Naive thymus-derived CD8-positive, alpha-beta T cell (primary cell): Measurements from ENCODE around the gene NECTIN2. TPM values are rescaled to one million over a fixed set of nuclear protein-coding genes. Genes with fewer than 3 reads are reported as not detected.
"Not testable (repeated sequence)": the region's sequence is repeated elsewhere in the genome, so short reads cannot be mapped to it uniquely, and the experiment has no call there.

ENCODE experiments used
- ATAC-seq, 2 donors: fragments of 150-1000 bp; cut with Tn5 transposase in 1 of 2; sonication (Bioruptor Pico), chemical (Tn5 transposase) in 1 of 2; 1 replicate in 1 of 2; 2 replicates in 1 of 2; pipeline ENCODE4 v1.10.0; 2021; ENCODE audit warnings: mild to moderate bottlenecking in 2 of 2, moderate library complexity in 2 of 2
- POLR2A ChIA-PET: fragments of 350-600 bp; sonication (Branson Sonifier 250); formaldehyde crosslinking; loops from one replicate; lab custom pipeline; 2021; ENCODE audit warnings: antibody characterized with exemption; lab: Charles Lee
- DNase-seq, 10 donors: peaks; one replicate each; pipeline versions ENCODE4 v3.0.0 to v3.0.0-alpha.2; 2020 to 2022
- H3K27ac Mint-ChIP-seq, 10 donors: one replicate each; pipeline ENCODE4 v1.8.0; 2020 to 2022; ENCODE audit warnings: mild to moderate bottlenecking in 10 of 10, mixed read lengths in 10 of 10, moderate library complexity in 4 of 10, inconsistent platforms in 1 of 10
- H3K27me3 Mint-ChIP-seq, 5 donors: one replicate each; pipeline ENCODE4 v1.8.0; 2021 to 2022; ENCODE audit warnings: mixed read lengths in 5 of 5
- H3K36me3 Mint-ChIP-seq, 3 donors: one replicate each; pipeline ENCODE4 v1.8.0; 2020 to 2022; ENCODE audit warnings: mixed read lengths in 3 of 3, mild to moderate bottlenecking in 2 of 3, inconsistent platforms in 1 of 3
- H3K4me1 Mint-ChIP-seq, 4 donors: one replicate each; pipeline ENCODE4 v1.8.0; 2021 to 2022; ENCODE audit warnings: mixed read lengths in 4 of 4
- H3K4me3 Mint-ChIP-seq, 10 donors: one replicate each; pipeline ENCODE4 v1.8.0; 2020 to 2022; ENCODE audit warnings: mild to moderate bottlenecking in 10 of 10, mixed read lengths in 10 of 10, moderate library complexity in 6 of 10, inconsistent platforms in 1 of 10
- H3K9me3 Mint-ChIP-seq, 9 donors: one replicate each; pipeline ENCODE4 v1.8.0; 2020 to 2022; ENCODE audit warnings: mixed read lengths in 9 of 9, mild to moderate bottlenecking in 3 of 9, inconsistent platforms in 1 of 9, moderate library complexity in 1 of 9
- polyA plus RNA-seq, 3 donors: library from polyadenylated mRNA; unstranded; fragments of 300-500 nt; fragmentation: Illumina TruSeq; gene quantifications; one replicate each; pipeline ENCODE4 v1.2.3, GENCODE V29; 2021
- total RNA-seq, 8 experiments: library from RNA in 2 of 8; stranded (reverse) in 2 of 8; gene quantifications; one replicate each; pipeline ENCODE4 v1.2.3 and lab custom pipeline; 2021 to 2026

The NECTIN2 gene
- total and polyA plus RNA-seq, 5 experiments from 2014 or later, result 0.42 to 0.93 (median 0.47) TPM; not detected in 2

DNA sequence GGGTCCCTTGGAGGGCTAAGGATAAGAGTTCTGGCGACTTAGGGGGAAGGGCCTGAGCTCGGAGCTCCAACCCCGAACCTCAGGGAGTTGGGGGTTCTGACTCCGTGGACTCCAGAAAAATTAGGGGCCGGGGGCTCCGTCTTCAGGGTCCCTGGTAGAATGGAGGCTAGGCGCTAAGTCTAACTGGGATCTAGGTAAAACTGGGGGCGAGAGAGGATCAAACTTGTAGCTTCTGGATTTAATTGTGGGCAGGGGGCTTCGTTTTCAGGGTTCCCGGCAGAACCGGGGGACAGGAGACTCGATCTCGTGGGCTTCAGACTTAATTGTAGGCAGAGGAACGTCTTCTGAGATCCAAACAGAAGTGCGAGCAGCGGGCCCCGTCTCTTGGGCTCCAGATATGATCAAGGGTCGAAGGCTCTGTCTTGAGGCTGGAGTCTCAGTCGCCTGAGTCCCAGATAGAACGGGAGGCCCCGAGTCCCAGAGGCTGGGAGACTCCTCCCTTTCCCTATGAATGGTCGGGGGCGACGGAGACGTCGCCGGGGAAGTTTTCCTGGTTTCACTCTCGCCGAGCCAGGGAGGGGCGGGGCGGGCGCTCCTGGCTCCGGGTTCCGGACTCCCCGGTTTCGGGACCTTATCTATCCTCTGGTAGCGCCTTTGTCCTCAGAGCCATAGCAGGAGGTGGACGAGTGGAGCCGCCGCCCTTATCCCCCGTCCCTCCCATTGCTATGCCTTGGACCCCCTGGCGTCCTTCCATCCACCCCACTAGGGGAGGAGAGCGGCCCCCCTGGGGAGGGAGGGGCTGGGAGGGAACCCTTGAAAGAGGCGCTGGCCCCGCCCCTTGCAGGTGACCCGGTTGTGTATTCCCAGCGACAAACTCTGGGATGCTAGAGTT lies 1.3 kb downstream of the NECTIN2 start:
- H3K27me3 Mint-ChIP-seq, result peaks cover 8 to 15% (median 12%) of the 10 kb centered on the region in 5 donors
- ATAC-seq (no peak), DNase-seq (peak in 1 of 10 donors; percentile 14)
- H3K36me3 Mint-ChIP-seq, result no peaks in the 10 kb centered on the region
- POLR2A ChIA-PET, result interaction anchor here (0.6 kb wide), 1 partner anchor 77 kb away, joined by 3 read pairs; no protein-coding TSS in a partner anchor
- H3K4me1 Mint-ChIP-seq, result peaks cover 20 to 41% (median 27%) of the 10 kb centered on the region in 4 donors
- peak overlapping the region; percentile 73 to 91 (median 86) for H3K4me3 Mint-ChIP-seq
- H3K9me3 Mint-ChIP-seq, result peaks cover 0 to 2% (median 0%) of the 10 kb centered on the region in 9 donors
- peak overlapping the region in 9 of 10 donors; percentile 32 to 89 (median 80) for H3K27ac Mint-ChIP-seq

DNA sequence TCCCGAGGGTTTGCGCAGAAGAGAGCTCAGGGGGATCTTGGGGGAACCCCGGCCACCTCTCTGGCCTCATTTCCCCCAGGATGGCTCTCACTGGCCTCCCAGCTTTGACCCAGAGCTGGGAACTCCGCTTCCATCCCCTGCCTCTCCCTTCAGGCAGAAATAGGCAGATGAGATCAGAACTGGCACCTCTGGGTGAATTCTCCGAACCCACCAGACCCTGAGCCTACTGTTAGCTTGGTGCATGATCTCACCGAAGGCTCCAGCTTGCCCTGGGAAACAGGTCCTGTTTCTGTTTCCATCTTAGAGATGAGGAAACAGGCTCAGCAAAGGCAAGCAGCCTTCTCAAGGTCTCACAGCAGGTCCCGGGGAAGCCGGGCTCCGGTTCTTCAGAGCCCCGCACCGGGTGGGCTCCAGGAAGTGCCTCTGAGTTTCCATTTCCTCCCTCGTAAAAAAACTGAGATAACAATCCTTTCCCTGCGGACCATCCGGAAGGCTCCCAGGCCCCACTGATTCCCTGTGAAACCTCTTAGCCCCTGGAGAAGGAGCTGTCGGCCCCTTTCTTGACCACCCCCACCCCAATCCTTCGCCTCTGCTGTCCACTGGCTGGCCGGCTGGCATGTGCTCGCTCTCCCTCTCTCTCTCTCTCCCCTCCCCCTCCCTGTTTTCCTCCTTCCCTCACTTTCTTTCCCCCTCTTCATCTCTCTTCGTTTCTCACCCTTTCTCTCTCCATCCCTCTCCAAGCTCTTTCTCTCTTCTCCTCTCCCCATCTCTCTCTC lies 2.1 kb downstream of the NECTIN2 start:
- no peaks in the 10 kb centered on the region for H3K36me3 Mint-ChIP-seq
- POLR2A ChIA-PET, result no interaction called here
- H3K27ac Mint-ChIP-seq, result peak overlapping the region in 1 of 10 donors; percentile 83
- peaks cover 20 to 41% (median 27%) of the 10 kb centered on the region in 4 donors for H3K4me1 Mint-ChIP-seq
- H3K27me3 Mint-ChIP-seq, result peaks cover 8 to 15% (median 12%) of the 10 kb centered on the region in 5 donors
- ATAC-seq (no peak), DNase-seq (peak in 1 of 10 donors; percentile 11)
- peak overlapping the region; percentile 36 to 86 (median 60) for H3K4me3 Mint-ChIP-seq
- peaks cover 0 to 2% (median 0%) of the 10 kb centered on the region in 9 donors for H3K9me3 Mint-ChIP-seq

DNA sequence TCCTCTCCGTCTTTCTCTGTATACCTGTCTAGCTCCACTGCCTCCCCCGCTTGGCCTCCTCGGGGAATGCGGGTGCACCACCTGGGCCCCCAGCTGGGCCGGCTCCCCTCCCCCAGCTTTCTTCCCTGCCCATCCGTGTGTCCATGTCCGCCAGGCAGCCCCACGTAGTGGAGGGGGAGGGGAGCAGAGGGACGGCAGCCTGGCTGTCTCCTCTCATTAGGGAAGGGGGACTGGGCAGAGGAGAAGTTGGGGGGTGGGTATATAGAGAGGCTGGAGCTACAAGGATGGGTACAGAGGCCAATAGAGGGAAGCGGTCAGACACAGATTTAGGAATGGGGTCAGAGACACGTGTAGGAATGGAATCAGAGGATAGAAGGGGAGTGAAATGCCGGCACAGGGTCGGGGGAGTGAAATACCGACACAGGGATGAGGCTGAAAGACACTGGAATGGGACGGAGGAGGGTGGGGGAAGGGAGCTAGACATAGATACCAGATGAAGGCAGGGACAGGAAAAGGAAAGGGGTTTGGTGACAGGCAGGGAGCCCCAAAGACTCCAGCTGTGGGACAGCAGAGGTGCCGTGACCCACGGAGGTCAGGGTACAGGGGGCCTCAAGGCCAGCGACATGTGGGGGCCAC lies 2.8 kb downstream of the NECTIN2 start:
- H3K36me3 Mint-ChIP-seq, result no peaks in the 10 kb centered on the region
- peaks cover 20 to 41% (median 27%) of the 10 kb centered on the region in 4 donors for H3K4me1 Mint-ChIP-seq
- H3K4me3 Mint-ChIP-seq, result peak overlapping the region in 6 of 10 donors; percentile 21 to 68 (median 34)
- no peak for DNase-seq
- ATAC-seq, result no peak
- H3K27me3 Mint-ChIP-seq, result peaks cover 8 to 16% (median 12%) of the 10 kb centered on the region in 5 donors
- H3K9me3 Mint-ChIP-seq, result peaks cover 0 to 2% (median 0%) of the 10 kb centered on the region in 9 donors
- POLR2A ChIA-PET, result no interaction called here
- H3K27ac Mint-ChIP-seq, result peak overlapping the region in 2 of 10 donors; percentile 11 to 24

DNA sequence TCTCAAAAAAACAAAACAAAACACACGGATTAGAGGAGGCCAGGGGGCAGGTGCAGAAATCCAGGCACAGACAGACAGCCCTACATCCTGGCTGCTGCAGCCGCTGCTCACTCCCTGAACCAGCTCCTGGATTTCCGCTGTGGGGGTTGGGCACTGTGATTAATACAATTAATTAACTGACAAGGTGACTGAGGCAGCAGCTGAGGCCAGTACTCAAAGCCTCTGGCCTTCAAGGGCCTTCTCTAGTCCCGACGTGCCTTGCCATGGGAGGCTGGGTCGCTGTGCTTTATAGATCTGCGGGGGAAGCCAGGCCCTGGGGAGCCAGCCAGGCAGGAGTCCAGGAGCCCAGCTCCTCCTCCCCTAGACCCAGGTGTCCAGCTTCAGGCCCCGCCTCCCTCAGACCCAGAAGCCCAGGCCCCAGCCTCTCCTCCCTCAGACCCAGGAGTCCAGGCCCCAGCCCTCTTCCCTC lies 4.6 kb downstream of the NECTIN2 start:
- POLR2A ChIA-PET, result no interaction called here
- H3K27me3 Mint-ChIP-seq, result peaks cover under 1 to 11% (median 4%) of the 10 kb centered on the region in 5 donors
- no peak for ATAC-seq
- H3K9me3 Mint-ChIP-seq, result no peaks in the 10 kb centered on the region
- no peak for DNase-seq
- H3K27ac Mint-ChIP-seq, result peak overlapping the region in 1 of 10 donors; percentile 24
- peaks cover 12 to 28% (median 17%) of the 10 kb centered on the region in 4 donors for H3K4me1 Mint-ChIP-seq
- H3K4me3 Mint-ChIP-seq, result no peak overlapping the region
- no peaks in the 10 kb centered on the region for H3K36me3 Mint-ChIP-seq

DNA sequence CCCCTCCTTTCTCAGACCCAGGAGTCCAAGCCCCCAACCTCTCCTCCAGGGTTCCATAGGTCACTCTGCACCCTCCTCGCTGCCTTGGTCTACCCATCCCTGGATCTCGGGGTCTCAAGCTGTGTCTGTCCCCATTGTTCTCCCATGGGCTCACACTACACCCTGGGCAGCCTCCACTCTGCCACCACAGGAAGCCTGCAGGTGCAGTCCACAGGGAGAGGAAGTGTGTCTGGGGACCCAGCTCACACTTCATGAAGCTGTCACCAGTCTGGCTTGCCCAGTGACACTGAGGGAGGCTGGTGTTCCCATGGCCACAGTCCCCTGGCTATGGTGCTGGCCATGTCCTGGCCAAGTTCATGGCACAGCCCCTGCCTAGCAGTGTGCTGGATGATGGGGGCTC lies 5.3 kb downstream of the NECTIN2 start:
- H3K27me3 Mint-ChIP-seq, result peaks cover 0 to 11% (median 3%) of the 10 kb centered on the region in 5 donors
- H3K9me3 Mint-ChIP-seq, result no peaks in the 10 kb centered on the region
- peaks cover 12 to 26% (median 15%) of the 10 kb centered on the region in 4 donors for H3K4me1 Mint-ChIP-seq
- H3K27ac Mint-ChIP-seq, result peak overlapping the region in 1 of 10 donors; percentile 17
- POLR2A ChIA-PET, result no interaction called here
- no peaks in the 10 kb centered on the region for H3K36me3 Mint-ChIP-seq
- DNase-seq (no peak), ATAC-seq (no peak)
- H3K4me3 Mint-ChIP-seq, result no peak overlapping the region

DNA sequence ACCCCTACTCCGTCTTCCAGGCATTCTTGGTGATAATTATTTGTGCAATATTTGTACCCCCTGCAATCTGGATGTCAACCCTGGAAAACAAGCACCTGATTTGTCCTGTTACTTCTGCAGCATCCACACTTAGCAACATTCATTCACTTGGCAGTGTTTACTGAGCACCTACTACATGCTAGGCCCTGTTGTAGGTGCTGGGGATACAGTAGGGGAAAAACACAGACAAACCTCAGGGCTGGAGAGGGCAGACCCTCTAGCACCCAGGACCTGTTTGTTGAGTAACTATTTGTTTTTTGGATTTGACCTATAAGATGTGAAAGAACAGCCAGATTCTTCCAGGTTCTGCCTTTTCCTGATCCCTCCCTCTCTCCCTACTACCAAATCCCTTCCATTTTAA lies 9.5 kb downstream of the NECTIN2 start:
- no peaks in the 10 kb centered on the region for H3K36me3 Mint-ChIP-seq
- no peak for DNase-seq
- H3K9me3 Mint-ChIP-seq, result no peaks in the 10 kb centered on the region
- peaks cover 0 to 5% (median under 1%) of the 10 kb centered on the region in 4 donors for H3K4me1 Mint-ChIP-seq
- POLR2A ChIA-PET, result no interaction called here
- no peak overlapping the region for H3K27ac Mint-ChIP-seq
- peaks cover 0 to 8% (median 0%) of the 10 kb centered on the region in 5 donors for H3K27me3 Mint-ChIP-seq
- H3K4me3 Mint-ChIP-seq, result no peak overlapping the region
- no peak for ATAC-seq

DNA sequence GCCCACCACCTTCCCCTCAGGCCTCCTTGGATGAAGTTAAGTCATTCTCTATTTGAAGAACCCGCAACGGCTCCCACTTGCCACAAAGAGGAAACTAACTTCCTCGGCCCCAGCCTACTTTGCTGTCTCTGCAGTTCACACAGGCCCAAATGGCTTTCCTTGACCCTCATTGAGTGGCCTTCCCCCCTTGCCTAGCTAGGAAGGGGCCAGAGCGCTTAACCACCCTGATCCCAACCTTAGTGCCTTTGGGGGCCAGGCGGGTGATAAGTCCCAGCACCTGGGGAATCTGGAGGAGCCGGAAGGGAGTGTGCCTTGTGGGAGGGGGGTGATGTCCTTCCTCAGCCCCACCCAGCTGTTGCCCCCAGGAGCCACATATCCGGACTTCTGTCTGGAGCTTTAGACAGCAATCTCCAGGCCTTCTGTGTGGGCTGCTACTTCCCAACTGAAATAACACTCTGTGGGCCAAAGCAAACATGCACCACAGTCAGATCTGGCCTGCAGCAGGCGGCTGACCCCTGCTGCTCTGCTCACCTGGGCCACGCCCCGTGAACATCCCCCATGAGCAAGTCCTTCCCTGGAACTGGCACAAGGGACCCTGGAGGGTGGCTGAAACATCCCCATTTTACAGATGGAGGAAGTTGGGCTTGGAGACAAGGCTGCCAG lies 10.5 kb downstream of the NECTIN2 start:
- POLR2A ChIA-PET, result no interaction called here
- Mint-ChIP-seq H3K27ac (peak overlapping the region in 1 of 10 donors; percentile 81), H3K4me1 (peaks cover 0 to 2% (median under 1%) of the 10 kb centered on the region in 4 donors)

DNA sequence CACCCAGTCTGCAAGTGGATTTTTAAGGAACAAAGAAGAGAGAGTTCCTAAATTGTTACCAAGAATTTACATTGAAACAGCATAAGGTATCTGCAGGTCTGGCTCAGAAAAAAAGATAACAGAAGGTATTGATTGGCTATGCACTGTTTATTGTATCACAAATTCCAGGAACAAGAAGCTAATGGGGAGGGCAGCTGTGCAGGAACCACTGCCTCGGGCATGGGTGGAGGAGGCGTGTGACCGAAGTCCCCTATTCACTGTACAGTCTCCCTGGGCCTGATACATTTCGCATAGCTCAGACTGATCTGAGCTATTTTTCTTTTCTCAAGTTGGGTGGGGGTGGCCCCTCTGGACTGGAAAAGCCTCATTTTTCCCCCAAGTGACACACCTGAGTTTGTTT lies 11.7 kb downstream of the NECTIN2 start:
- POLR2A ChIA-PET, result interaction anchor here (0.6 kb wide), 1 partner anchor 16 kb away, joined by 3 read pairs; no protein-coding TSS in a partner anchor
- Mint-ChIP-seq H3K36me3 (no peaks in the 10 kb centered on the region), H3K4me1 (peaks cover 0 to 2% (median 0%) of the 10 kb centered on the region in 4 donors), H3K4me3 (no peak overlapping the region), H3K9me3 (no peaks in the 10 kb centered on the region), H3K27ac (no peak overlapping the region), H3K27me3 (peaks cover 0 to 8% (median 0%) of the 10 kb centered on the region in 5 donors)
- ATAC-seq (no peak), DNase-seq (no peak)

More for the DNA sequence above, 10.5 kb downstream of the NECTIN2 start:
- Mint-ChIP-seq H3K9me3 (no peaks in the 10 kb centered on the region), H3K27me3 (peaks cover 0 to 8% (median 0%) of the 10 kb centered on the region in 5 donors), H3K4me3 (no peak overlapping the region), H3K36me3 (no peaks in the 10 kb centered on the region)
- ATAC-seq (no peak), DNase-seq (no peak)

DNA sequence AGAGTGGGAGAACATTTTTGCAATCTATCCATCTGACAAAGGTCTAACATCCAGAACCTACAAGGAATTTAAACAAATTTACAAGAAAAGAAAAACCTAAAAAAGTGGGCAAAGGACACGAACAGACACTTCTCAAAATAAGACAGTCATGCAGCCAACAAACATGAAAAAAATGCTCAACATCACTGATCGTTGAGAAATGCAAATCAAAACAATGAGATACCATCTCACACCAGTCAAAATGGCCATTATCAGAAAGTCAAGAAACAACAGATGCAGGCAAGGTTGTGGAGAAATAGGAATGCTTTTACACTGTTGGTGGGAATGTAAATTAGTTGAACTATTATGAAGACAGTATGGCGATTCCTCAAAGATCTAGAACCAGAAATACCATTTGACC lies 15.5 kb downstream of the NECTIN2 start:
- POLR2A ChIA-PET, H3K27me3 Mint-ChIP-seq, H3K27ac Mint-ChIP-seq, ATAC-seq, H3K4me1 Mint-ChIP-seq, DNase-seq, H3K9me3 Mint-ChIP-seq, H3K4me3 Mint-ChIP-seq, H3K36me3 Mint-ChIP-seq: not testable (repeated sequence)

DNA sequence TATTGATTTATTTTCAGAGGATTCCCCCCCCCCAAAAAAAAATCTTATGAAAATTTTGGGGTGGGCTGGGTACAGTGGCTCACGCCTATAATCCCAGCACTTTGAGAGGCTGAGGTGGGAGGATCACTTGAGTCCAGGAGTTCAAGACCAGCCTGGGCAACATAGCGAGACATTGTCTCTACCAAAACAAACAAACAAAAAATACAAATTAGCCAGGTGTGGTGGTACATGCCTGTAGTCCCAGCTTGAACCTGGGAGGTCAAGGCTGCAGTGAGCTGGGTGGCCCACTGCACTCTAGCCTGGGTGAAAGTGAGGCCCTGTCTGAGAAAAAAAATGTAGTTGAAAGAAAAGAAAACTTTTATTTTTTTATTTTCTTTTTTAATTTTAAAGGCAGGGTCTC lies 17.9 kb downstream of the NECTIN2 start:
- H3K27me3 Mint-ChIP-seq, result peaks cover 0 to 6% (median 1%) of the 10 kb centered on the region in 5 donors
- ATAC-seq (no peak), DNase-seq (no peak)
- no peaks in the 10 kb centered on the region for H3K9me3 Mint-ChIP-seq
- no peak overlapping the region for H3K27ac Mint-ChIP-seq
- POLR2A ChIA-PET, result interaction anchor here (0.7 kb wide), 1 partner anchor 330 kb away, joined by 3 read pairs; no protein-coding TSS in a partner anchor
- H3K4me1 Mint-ChIP-seq, result no peaks in the 10 kb centered on the region
- no peak overlapping the region for H3K4me3 Mint-ChIP-seq
- no peaks in the 10 kb centered on the region for H3K36me3 Mint-ChIP-seq

DNA sequence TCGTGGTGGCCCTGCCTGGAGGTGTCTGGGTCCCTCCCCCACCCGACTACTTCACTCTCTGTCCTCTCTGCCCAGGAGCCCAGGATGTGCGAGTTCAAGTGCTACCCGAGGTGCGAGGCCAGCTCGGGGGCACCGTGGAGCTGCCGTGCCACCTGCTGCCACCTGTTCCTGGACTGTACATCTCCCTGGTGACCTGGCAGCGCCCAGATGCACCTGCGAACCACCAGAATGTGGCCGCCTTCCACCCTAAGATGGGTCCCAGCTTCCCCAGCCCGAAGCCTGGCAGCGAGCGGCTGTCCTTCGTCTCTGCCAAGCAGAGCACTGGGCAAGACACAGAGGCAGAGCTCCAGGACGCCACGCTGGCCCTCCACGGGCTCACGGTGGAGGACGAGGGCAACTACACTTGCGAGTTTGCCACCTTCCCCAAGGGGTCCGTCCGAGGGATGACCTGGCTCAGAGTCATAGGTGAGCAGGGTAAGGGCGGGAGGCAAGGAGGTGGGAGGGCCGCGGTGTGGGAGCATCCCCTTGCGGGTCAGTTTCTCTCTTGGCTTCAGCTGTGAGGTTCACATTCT lies 19.2 kb downstream of the NECTIN2 start:
- no peak for ATAC-seq

More for the DNA sequence above, 19.2 kb downstream of the NECTIN2 start:
- H3K36me3 Mint-ChIP-seq, result no peaks in the 10 kb centered on the region
- peaks cover 0 to 3% (median 0%) of the 10 kb centered on the region in 5 donors for H3K27me3 Mint-ChIP-seq
- DNase-seq, result no peak
- POLR2A ChIA-PET, result no interaction called here
- H3K27ac Mint-ChIP-seq, result peak overlapping the region in 1 of 10 donors; percentile 41
- peaks cover 0 to 5% (median 0%) of the 10 kb centered on the region in 4 donors for H3K4me1 Mint-ChIP-seq
- no peak overlapping the region for H3K4me3 Mint-ChIP-seq
- H3K9me3 Mint-ChIP-seq, result no peaks in the 10 kb centered on the region
